ENCODE data around the gene CDH22.

CDH22 gene

GRCh38 chr20:46235077-46235476, 73.2 kb downstream of the CDH22 start:
- no peak for DNase-seq

GRCh38 chr20:46233701-46234100, 74.6 kb downstream of the CDH22 start:
- DNase-seq = no peak

GRCh38 chr20:46232539-46232938, 75.8 kb downstream of the CDH22 start:
- DNase-seq = no peak

- no peak for DNase-seq
Measured at GRCh38 chr20:46230801-46231282, 77.5 kb downstream of the CDH22 start.

- no peak for DNase-seq
Measured at GRCh38 chr20:46230106-46230491, 78.2 kb downstream of the CDH22 start.

- no peak for DNase-seq
Measured at GRCh38 chr20:46229478-46230105, 78.7 kb downstream of the CDH22 start.

GRCh38 chr20:46228670-46229069, 79.6 kb downstream of the CDH22 start:
- DNase-seq = no peak

- DNase-seq = no peak
Measured at GRCh38 chr20:46227272-46227767, 81.0 kb downstream of the CDH22 start.

GRCh38 chr20:46226602-46227001, 81.7 kb downstream of the CDH22 start:
- DNase-seq = no peak

- no peak for DNase-seq
Measured at GRCh38 chr20:46222521-46223007, 85.7 kb downstream of the CDH22 start.

GRCh38 chr20:46221256-46221833, 87.0 kb downstream of the CDH22 start:
- DNase-seq = no peak

- no peak for DNase-seq
Measured at GRCh38 chr20:46220455-46221207, 87.7 kb downstream of the CDH22 start.

- DNase-seq = no peak
Measured at GRCh38 chr20:46219920-46220319, 88.4 kb downstream of the CDH22 start.

GRCh38 chr20:46219190-46219589, 89.1 kb downstream of the CDH22 start:
- no peak for DNase-seq

GRCh38 chr20:46218656-46219055, 89.6 kb downstream of the CDH22 start:
- DNase-seq = no peak

- no peak for DNase-seq
Measured at GRCh38 chr20:46217583-46217982, 90.7 kb downstream of the CDH22 start.

GRCh38 chr20:46216770-46217464, 91.4 kb downstream of the CDH22 start:
- no peak for DNase-seq

GRCh38 chr20:46215913-46216707, 92.2 kb downstream of the CDH22 start:
- DNase-seq = no peak

- no peak for DNase-seq
Measured at GRCh38 chr20:46214824-46215488, 93.3 kb downstream of the CDH22 start.

GRCh38 chr20:46213946-46214823, 94.1 kb downstream of the CDH22 start:
- no peak for DNase-seq

- no peak for DNase-seq
Measured at GRCh38 chr20:46212876-46213275, 95.4 kb downstream of the CDH22 start.
